Measurements from ENCODE around the gene HDLBP.

DNA sequence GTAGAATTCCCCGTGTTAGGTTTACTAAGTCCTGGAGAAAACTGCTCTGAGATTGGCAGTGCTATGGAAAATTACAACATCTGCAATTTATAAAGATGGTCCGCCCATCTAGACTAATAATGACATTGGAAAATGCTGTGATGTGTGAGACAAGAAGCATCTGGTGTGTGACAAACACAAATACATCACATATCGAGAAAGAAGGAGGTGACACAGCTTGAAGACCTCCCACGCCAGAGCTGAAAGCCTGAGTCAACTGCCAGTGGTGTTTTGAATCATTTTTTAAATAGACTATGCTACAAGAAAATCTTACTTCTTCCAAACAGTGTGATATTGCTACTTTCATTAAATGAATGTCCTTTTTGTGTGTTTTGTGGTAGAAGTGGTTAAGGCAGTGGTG lies 135.6 kb downstream of the HDLBP start:
- TF ChIP-seq GATA3 (IDR thresholded peaks at IDR 0.05; ENCODE audit: low read depth, low read length) (no peak), GATA2 (IDR thresholded peaks at IDR 0.05; ENCODE audit: low read depth, low read length) (no peak)

All from SH-SY5Y (cell line).